GM23338 (cell line): ENCODE results near the gene RAB17. TPM values are rescaled to one million over a fixed set of nuclear protein-coding genes. Genes with fewer than 3 reads are reported as not detected.

Experiments
- ATAC-seq: fragments of 200-7000 bp; cut with Tn5 transposase; 3 replicates; pipeline ENCODE4 v1.9.1; 2020
- DNase-seq: peaks from one replicate; pipeline ENCODE4 v3.0.0-alpha.2; 2015; ENCODE audit warnings: low spot score
- H2AFZ ChIP-seq: fragments of 200-600 bp; sonication (generic); 2 replicates; pipeline ENCODE4 v1.8.0; 2016; ENCODE audit warnings: antibody characterized with exemption, mild to moderate bottlenecking, moderate library complexity
- H3F3A ChIP-seq: fragments of 200-600 bp; sonication (generic); replicated peaks from 2 replicates; pipeline ENCODE4 v1.8.0; 2017; ENCODE audit warnings: antibody characterized with exemption, mixed run types, low read depth
- H3K27ac ChIP-seq: fragments of 200-600 bp; sonication (generic); 2 replicates; pipeline ENCODE4 v1.6.1; 2016; ENCODE audit warnings: low read depth
- H3K27me3 ChIP-seq: fragments of 200-600 bp; sonication (generic); 2 replicates; pipeline ENCODE4 v1.8.0; 2016; ENCODE audit warnings: mild to moderate bottlenecking, mixed run types, moderate library complexity; ENCODE audit not compliant: insufficient read depth
- H3K36me3 ChIP-seq: fragments of 200-600 bp; sonication (generic); 2 replicates; pipeline ENCODE4 v1.8.0; 2016; ENCODE audit warnings: mild to moderate bottlenecking; ENCODE audit not compliant: insufficient read depth
- H3K4me1 ChIP-seq: fragments of 200-600 bp; sonication (generic); 2 replicates; pipeline ENCODE4 v1.8.0; 2016; ENCODE audit warnings: mild to moderate bottlenecking, moderate library complexity; ENCODE audit not compliant: insufficient read depth
- H3K4me2 ChIP-seq: fragments of 200-600 bp; sonication (generic); 2 replicates; pipeline ENCODE4 v1.7.1; 2017; ENCODE audit warnings: mixed run types
- H3K4me3 ChIP-seq: fragments of 200-600 bp; sonication (generic); 2 replicates; pipeline ENCODE4 v1.6.1; 2016; ENCODE audit warnings: mixed run types
- H3K79me2 ChIP-seq: fragments of 200-600 bp; sonication (generic); replicated peaks from 2 replicates; pipeline ENCODE4 v1.8.0; 2017; ENCODE audit warnings: mild to moderate bottlenecking; ENCODE audit not compliant: insufficient read depth
- H3K9me2 ChIP-seq: fragments of 200-600 bp; sonication (generic); 2 replicates; pipeline ENCODE4 v1.8.0; 2017; ENCODE audit not compliant: insufficient read depth
- H4K20me1 ChIP-seq: fragments of 200-600 bp; sonication (generic); replicated peaks from 2 replicates; pipeline ENCODE4 v1.8.0; 2017; ENCODE audit warnings: mild to moderate bottlenecking; ENCODE audit not compliant: insufficient read depth
- H3K27ac Mint-ChIP-seq: 2 replicates; pipeline ENCODE4 v1.8.0; 2020; ENCODE audit warnings: inconsistent platforms, mild to moderate bottlenecking, moderate library complexity, mixed read lengths
- H3K27me3 Mint-ChIP-seq: 3 replicates; pipeline ENCODE4 v1.8.0; 2022; ENCODE audit warnings: low read depth, mild to moderate bottlenecking, moderate library complexity, mixed read lengths, inconsistent platforms; ENCODE audit not compliant: insufficient read depth, poor library complexity
- H3K36me3 Mint-ChIP-seq: 3 replicates; pipeline ENCODE4 v1.8.0; 2021; ENCODE audit warnings: low read depth, mild to moderate bottlenecking, inconsistent platforms, moderate library complexity, mixed read lengths
- H3K4me1 Mint-ChIP-seq: 3 replicates; pipeline ENCODE4 v1.8.0; 2020; ENCODE audit warnings: mild to moderate bottlenecking, inconsistent platforms, mixed read lengths
- H3K4me3 Mint-ChIP-seq: 3 replicates; pipeline ENCODE4 v1.8.0; 2021; ENCODE audit warnings: moderate library complexity, mild to moderate bottlenecking, inconsistent platforms, mixed read lengths
- H3K9me3 Mint-ChIP-seq: 3 replicates; pipeline ENCODE4 v1.8.0; 2020; ENCODE audit warnings: moderate library complexity, mild to moderate bottlenecking, inconsistent platforms, mixed read lengths
- CREB1 ChIP-seq: fragments of 250-450 bp; sonication (Bioruptor Pico); IDR thresholded peaks from 2 replicates; pipeline ENCODE4 v1.5.0; 2020; ENCODE audit warnings: low read depth, mild to moderate bottlenecking, moderate library complexity
- EZH2 ChIP-seq: fragments of 200-600 bp; sonication (generic); IDR thresholded peaks from one replicate; pipeline ENCODE4 v1.8.0; 2017; ENCODE audit warnings: antibody characterized with exemption, mild to moderate bottlenecking, low read depth; ENCODE audit not compliant: unreplicated experiment
- EZH2phosphoT487 ChIP-seq: fragments of 200-600 bp; sonication (generic); IDR thresholded peaks from one replicate; pipeline ENCODE4 v1.8.1; 2018; ENCODE audit warnings: antibody characterized with exemption; ENCODE audit not compliant: unreplicated experiment
- JUNB ChIP-seq: IDR thresholded peaks from one replicate; pipeline ENCODE4 v1.6.1; 2016; ENCODE audit warnings: antibody characterized with exemption; ENCODE audit not compliant: unreplicated experiment
- NANOG ChIP-seq: IDR thresholded peaks from 2 replicates; pipeline ENCODE4 v1.6.1; 2016; ENCODE audit warnings: antibody characterized with exemption, borderline replicate concordance
- POLR2AphosphoS5 ChIP-seq: IDR thresholded peaks from 2 replicates; pipeline ENCODE4 v1.6.1; 2016; ENCODE audit warnings: antibody characterized with exemption, low read depth
- STAT1 ChIP-seq: IDR thresholded peaks from one replicate; pipeline ENCODE4 v1.6.1; 2016; ENCODE audit warnings: antibody characterized with exemption; ENCODE audit not compliant: unreplicated experiment
- ZNF114 ChIP-seq: fragments of 250-450 bp; sonication (Bioruptor Pico); IDR thresholded peaks from 2 replicates; pipeline ENCODE4 v1.5.0; 2020; ENCODE audit warnings: mild to moderate bottlenecking, moderate library complexity
- ZNF331 ChIP-seq: fragments of 250-450 bp; sonication (Bioruptor Pico); IDR thresholded peaks from 2 replicates; pipeline ENCODE4 v1.5.0; 2020; ENCODE audit warnings: low read depth, mild to moderate bottlenecking, moderate library complexity
- polyA plus RNA-seq: library from polyadenylated mRNA; unstranded; fragments of >200 nt; fragmentation: Nextera tagmentation; extraction: Ambion mirVana; gene quantifications from 2 replicates; pipeline ENCODE4 v1.2.1, GENCODE V29; 2016
- total RNA-seq: library from RNA; depleted of rRNA; stranded (reverse); fragments of >200 nt; shearing (Covaris generic); gene quantifications from 2 replicates; pipeline ENCODE4 v1.2.3, GENCODE V29; 2014
- TF ChIP-seq, protein P1 (sequence below): IDR thresholded peaks from 2 replicates; pipeline ENCODE4 v1.6.1; 2016; ENCODE audit warnings: antibody characterized with exemption
- TF ChIP-seq, protein P2 (sequence below), 2 experiments: fragments of 200-600 bp in 1 of 2; sonication (generic) in 1 of 2; conservative IDR thresholded peaks; 2 replicates each; pipeline versions ENCODE4 v1.5.1 to v1.6.1; 2016 to 2017; ENCODE audit warnings: antibody characterized with exemption in 2 of 2, low read depth in 2 of 2, mild to moderate bottlenecking in 2 of 2, moderate library complexity in 1 of 2
- TF ChIP-seq, protein P3 (sequence below): IDR thresholded peaks from one replicate; pipeline ENCODE4 v1.6.1; 2018; ENCODE audit warnings: antibody characterized with exemption; ENCODE audit not compliant: unreplicated experiment
- TF ChIP-seq, protein P4 (sequence below): fragments of 250-450 bp; sonication (Bioruptor Pico); IDR thresholded peaks from 2 replicates; pipeline ENCODE4 v1.5.0; 2020; ENCODE audit warnings: mild to moderate bottlenecking, moderate library complexity

The RAB17 gene
- total and polyA plus RNA-seq, 2 experiments from 2014 or later: 22.4 to 26.9 TPM

DNA sequence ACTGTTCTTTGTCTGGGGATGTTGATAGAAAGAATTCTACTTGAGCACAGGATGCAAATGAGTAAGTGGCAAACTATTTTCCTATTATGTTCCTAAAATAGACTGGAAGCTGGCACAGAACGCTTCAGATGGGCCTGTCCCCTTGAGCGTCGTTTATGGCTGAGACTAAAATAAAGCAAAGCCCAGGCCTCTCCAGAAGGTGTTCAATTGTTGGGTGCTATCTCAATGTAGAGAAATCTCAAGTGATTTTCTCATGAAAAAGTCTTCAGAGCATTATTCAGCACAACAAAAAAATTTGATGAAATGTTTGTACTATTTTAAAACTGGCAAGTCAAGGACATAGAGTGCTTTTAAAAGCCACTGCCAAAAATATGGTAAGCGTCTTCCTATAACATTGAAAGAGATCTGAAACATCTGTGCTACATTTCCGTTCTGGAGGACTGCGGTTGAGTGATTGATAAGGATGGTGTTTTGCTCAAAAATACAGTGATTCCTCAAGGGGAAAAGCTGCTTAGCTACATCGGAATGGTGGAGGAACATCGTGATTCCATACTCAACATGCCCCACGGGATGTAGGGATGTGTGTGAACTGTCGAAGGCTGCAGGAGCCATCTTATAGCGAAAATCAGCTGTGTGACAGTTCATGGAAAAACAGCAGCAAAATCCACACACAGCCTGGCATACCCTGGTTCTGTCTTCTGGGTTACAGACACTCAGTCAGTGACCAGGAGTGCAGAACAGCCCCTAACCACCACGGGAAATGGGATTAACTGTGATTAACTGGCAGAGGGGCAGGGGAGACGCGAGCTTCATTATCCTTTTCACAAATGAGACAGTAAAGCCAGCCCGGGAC lies 26.4 kb upstream of the RAB17 start:
- Mint-ChIP-seq H3K4me3 (no peak overlapping the region), H3K36me3 (no peaks in the 10 kb centered on the region), H3K4me1 (peaks cover 40% of the 10 kb centered on the region), H3K27me3 (peaks cover 16% of the 10 kb centered on the region), H3K9me3 (peaks cover 5% of the 10 kb centered on the region; the same call in 2 of the 3 replicates), H3K27ac (no peak overlapping the region)
- Histone ChIP-seq H3K36me3 (no peaks in the 10 kb centered on the region), H2AFZ (0 out of 2 replicates have a peak overlapping the region, but pooled peaks have one; percentile 43), H3F3A (peaks cover 8% of the 10 kb centered on the region; the same call in 1 of the 2 replicates), H3K4me2 (no peak overlapping the region), H3K9me2 (peaks cover 8% of the 10 kb centered on the region; the same call in 1 of the 2 replicates), H3K27ac (no peak overlapping the region), H3K27me3 (no peaks in the 10 kb centered on the region), H3K4me3 (no peak overlapping the region), H3K4me1 (peaks cover 30% of the 10 kb centered on the region), H4K20me1 (no peaks in the 10 kb centered on the region), H3K79me2 (no peaks in the 10 kb centered on the region)
- TF ChIP-seq ZNF331 (no peak), NANOG (no peak), POLR2AphosphoS5 (no peak), EZH2phosphoT487 (no peak), JUNB (no peak), STAT1 (no peak), EZH2 (no peak), CREB1 (CRISPR knock-in tag) (no peak), ZNF114 (CRISPR knock-in tag) (no peak)
- TF ChIP-seq, protein P1, sequence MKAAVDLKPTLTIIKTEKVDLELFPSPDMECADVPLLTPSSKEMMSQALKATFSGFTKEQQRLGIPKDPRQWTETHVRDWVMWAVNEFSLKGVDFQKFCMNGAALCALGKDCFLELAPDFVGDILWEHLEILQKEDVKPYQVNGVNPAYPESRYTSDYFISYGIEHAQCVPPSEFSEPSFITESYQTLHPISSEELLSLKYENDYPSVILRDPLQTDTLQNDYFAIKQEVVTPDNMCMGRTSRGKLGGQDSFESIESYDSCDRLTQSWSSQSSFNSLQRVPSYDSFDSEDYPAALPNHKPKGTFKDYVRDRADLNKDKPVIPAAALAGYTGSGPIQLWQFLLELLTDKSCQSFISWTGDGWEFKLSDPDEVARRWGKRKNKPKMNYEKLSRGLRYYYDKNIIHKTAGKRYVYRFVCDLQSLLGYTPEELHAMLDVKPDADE: no peak
- TF ChIP-seq, protein P2, sequence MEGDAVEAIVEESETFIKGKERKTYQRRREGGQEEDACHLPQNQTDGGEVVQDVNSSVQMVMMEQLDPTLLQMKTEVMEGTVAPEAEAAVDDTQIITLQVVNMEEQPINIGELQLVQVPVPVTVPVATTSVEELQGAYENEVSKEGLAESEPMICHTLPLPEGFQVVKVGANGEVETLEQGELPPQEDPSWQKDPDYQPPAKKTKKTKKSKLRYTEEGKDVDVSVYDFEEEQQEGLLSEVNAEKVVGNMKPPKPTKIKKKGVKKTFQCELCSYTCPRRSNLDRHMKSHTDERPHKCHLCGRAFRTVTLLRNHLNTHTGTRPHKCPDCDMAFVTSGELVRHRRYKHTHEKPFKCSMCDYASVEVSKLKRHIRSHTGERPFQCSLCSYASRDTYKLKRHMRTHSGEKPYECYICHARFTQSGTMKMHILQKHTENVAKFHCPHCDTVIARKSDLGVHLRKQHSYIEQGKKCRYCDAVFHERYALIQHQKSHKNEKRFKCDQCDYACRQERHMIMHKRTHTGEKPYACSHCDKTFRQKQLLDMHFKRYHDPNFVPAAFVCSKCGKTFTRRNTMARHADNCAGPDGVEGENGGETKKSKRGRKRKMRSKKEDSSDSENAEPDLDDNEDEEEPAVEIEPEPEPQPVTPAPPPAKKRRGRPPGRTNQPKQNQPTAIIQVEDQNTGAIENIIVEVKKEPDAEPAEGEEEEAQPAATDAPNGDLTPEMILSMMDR (conservative IDR thresholded peaks at IDR 0.05; ENCODE audit: low read depth in 2 of 2): no peak
- TF ChIP-seq, protein P3, sequence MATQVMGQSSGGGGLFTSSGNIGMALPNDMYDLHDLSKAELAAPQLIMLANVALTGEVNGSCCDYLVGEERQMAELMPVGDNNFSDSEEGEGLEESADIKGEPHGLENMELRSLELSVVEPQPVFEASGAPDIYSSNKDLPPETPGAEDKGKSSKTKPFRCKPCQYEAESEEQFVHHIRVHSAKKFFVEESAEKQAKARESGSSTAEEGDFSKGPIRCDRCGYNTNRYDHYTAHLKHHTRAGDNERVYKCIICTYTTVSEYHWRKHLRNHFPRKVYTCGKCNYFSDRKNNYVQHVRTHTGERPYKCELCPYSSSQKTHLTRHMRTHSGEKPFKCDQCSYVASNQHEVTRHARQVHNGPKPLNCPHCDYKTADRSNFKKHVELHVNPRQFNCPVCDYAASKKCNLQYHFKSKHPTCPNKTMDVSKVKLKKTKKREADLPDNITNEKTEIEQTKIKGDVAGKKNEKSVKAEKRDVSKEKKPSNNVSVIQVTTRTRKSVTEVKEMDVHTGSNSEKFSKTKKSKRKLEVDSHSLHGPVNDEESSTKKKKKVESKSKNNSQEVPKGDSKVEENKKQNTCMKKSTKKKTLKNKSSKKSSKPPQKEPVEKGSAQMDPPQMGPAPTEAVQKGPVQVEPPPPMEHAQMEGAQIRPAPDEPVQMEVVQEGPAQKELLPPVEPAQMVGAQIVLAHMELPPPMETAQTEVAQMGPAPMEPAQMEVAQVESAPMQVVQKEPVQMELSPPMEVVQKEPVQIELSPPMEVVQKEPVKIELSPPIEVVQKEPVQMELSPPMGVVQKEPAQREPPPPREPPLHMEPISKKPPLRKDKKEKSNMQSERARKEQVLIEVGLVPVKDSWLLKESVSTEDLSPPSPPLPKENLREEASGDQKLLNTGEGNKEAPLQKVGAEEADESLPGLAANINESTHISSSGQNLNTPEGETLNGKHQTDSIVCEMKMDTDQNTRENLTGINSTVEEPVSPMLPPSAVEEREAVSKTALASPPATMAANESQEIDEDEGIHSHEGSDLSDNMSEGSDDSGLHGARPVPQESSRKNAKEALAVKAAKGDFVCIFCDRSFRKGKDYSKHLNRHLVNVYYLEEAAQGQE: no peak
- TF ChIP-seq, protein P4, sequence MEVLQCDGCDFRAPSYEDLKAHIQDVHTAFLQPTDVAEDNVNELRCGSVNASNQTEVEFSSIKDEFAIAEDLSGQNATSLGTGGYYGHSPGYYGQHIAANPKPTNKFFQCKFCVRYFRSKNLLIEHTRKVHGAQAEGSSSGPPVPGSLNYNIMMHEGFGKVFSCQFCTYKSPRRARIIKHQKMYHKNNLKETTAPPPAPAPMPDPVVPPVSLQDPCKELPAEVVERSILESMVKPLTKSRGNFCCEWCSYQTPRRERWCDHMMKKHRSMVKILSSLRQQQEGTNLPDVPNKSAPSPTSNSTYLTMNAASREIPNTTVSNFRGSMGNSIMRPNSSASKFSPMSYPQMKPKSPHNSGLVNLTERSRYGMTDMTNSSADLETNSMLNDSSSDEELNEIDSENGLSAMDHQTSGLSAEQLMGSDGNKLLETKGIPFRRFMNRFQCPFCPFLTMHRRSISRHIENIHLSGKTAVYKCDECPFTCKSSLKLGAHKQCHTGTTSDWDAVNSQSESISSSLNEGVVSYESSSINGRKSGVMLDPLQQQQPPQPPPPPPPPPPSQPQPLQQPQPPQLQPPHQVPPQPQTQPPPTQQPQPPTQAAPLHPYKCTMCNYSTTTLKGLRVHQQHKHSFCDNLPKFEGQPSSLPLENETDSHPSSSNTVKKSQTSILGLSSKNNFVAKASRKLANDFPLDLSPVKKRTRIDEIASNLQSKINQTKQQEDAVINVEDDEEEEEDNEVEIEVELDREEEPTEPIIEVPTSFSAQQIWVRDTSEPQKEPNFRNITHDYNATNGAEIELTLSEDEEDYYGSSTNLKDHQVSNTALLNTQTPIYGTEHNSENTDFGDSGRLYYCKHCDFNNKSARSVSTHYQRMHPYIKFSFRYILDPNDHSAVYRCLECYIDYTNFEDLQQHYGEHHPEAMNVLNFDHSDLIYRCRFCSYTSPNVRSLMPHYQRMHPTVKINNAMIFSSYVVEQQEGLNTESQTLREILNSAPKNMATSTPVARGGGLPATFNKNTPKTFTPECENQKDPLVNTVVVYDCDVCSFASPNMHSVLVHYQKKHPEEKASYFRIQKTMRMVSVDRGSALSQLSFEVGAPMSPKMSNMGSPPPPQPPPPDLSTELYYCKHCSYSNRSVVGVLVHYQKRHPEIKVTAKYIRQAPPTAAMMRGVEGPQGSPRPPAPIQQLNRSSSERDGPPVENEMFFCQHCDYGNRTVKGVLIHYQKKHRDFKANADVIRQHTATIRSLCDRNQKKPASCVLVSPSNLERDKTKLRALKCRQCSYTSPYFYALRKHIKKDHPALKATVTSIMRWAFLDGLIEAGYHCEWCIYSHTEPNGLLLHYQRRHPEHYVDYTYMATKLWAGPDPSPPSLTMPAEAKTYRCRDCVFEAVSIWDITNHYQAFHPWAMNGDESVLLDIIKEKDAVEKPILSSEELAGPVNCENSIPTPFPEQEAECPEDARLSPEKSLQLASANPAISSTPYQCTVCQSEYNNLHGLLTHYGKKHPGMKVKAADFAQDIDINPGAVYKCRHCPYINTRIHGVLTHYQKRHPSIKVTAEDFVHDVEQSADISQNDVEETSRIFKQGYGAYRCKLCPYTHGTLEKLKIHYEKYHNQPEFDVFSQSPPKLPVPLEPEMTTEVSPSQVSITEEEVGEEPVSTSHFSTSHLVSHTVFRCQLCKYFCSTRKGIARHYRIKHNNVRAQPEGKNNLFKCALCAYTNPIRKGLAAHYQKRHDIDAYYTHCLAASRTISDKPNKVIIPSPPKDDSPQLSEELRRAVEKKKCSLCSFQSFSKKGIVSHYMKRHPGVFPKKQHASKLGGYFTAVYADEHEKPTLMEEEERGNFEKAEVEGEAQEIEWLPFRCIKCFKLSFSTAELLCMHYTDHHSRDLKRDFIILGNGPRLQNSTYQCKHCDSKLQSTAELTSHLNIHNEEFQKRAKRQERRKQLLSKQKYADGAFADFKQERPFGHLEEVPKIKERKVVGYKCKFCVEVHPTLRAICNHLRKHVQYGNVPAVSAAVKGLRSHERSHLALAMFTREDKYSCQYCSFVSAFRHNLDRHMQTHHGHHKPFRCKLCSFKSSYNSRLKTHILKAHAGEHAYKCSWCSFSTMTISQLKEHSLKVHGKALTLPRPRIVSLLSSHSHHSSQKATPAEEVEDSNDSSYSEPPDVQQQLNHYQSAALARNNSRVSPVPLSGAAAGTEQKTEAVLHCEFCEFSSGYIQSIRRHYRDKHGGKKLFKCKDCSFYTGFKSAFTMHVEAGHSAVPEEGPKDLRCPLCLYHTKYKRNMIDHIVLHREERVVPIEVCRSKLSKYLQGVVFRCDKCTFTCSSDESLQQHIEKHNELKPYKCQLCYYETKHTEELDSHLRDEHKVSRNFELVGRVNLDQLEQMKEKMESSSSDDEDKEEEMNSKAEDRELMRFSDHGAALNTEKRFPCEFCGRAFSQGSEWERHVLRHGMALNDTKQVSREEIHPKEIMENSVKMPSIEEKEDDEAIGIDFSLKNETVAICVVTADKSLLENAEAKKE (CRISPR knock-in tag): no peak
- ATAC-seq (no peak), DNase-seq (no peak)
